Ascending aorta (tissue), 2 donors: ENCODE data around the gene IFNAR1. TPM values are rescaled to one million over a fixed set of nuclear protein-coding genes. Genes with fewer than 3 reads are reported as not detected.

Source experiments
- DNase-seq, 2 donors: peaks; one replicate each; pipeline ENCODE4 v3.0.0-alpha.2; 2019; ENCODE audit warnings: low spot score in 2 of 2
- H3K27ac ChIP-seq, 2 donors: fragments of 200-600 bp; sonication (generic); one replicate each; pipeline ENCODE4 v1.5.1; 2016 to 2017; ENCODE audit warnings: mild to moderate bottlenecking in 1 of 2
- H3K27me3 ChIP-seq: fragments of 200-600 bp; sonication (generic); one replicate; pipeline ENCODE4 v1.5.1; 2017
- H3K36me3 ChIP-seq, 2 donors: fragments of 200-600 bp; sonication (generic); one replicate each; pipeline ENCODE4 v1.5.1; 2016
- H3K4me1 ChIP-seq, 2 donors: fragments of 200-600 bp; sonication (generic); one replicate each; pipeline ENCODE4 v1.5.1; 2016 to 2017; ENCODE audit warnings: mild to moderate bottlenecking in 1 of 2
- H3K4me3 ChIP-seq, 2 donors: fragments of 200-600 bp; sonication (generic); one replicate each; pipeline ENCODE4 v1.5.1; 2016 to 2017; ENCODE audit warnings: mild to moderate bottlenecking in 1 of 2
- H3K9me3 ChIP-seq, 2 donors: fragments of 200-600 bp; sonication (generic); one replicate each; pipeline ENCODE4 v1.5.1; 2016
- intact Hi-C: fragments of 100-400 bp; cut with DNase I; formaldehyde crosslinking; loops from one replicate; pipeline ENCODE4 v1.15.1; 2023
- total RNA-seq: library from RNA; depleted of rRNA; stranded (reverse); fragments of >200 nt; gene quantifications from one replicate; pipeline ENCODE4 v1.1.0, GENCODE V29; 2016
- TF ChIP-seq, protein P1 (sequence below), 3 experiments: fragments of 200-600 bp in 2 of 3; fragments of 450-650 bp in 1 of 3; sonication (generic) in 2 of 3; IDR thresholded peaks; one replicate each; pipeline ENCODE4 v1.5.1; 2016 to 2019; ENCODE audit warnings: antibody characterized with exemption in 3 of 3, mild to moderate bottlenecking in 1 of 3, moderate library complexity in 1 of 3

IFNAR1 gene
- total RNA-seq, 1 donor from 2014 or later = 25.9 TPM

DNA sequence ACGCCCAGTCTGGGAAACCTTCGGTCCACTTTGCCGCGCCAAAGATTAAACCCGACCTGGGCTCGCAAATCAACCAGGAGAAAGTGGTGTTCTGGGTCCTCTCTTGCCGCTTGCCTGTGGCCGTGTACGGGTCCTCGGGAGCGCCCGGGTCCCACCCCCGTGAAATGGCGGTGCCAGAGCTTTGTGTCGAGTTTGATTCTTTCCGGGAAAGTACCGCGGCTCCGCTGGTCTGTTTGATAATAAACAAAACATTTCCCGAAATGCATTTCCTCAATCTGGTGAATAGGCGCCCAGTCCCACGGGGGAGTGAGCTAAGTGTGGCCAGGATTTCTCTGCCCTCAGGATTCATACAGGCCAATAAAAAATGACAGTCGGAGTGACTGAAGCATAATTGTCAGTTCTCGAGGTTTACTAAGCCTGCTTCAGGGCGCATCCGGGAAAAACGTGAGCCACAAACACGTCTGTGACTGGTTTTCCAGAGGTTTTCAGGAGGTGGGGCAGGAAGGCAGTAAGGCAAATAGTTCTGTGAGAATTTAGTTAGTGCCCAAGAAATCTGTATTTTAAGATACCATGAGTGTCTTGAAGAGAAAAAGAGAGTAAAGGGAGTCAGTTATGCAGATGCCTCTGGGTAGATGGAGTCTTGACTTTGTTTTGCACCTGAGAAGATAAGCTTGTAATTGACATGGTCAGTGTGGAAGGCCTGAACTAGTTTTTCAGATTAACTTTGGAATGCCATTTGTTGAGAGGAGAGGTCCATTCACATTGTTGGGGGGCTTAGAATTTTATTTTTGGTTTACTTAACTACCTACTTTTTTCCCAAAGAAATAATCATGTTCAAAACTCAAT, 675 bp downstream of the IFNAR1 start:
- H3K36me3 ChIP-seq = no peaks in the 10 kb centered on the region
- no peaks in the 10 kb centered on the region for H3K9me3 ChIP-seq
- TF ChIP-seq, protein P1, sequence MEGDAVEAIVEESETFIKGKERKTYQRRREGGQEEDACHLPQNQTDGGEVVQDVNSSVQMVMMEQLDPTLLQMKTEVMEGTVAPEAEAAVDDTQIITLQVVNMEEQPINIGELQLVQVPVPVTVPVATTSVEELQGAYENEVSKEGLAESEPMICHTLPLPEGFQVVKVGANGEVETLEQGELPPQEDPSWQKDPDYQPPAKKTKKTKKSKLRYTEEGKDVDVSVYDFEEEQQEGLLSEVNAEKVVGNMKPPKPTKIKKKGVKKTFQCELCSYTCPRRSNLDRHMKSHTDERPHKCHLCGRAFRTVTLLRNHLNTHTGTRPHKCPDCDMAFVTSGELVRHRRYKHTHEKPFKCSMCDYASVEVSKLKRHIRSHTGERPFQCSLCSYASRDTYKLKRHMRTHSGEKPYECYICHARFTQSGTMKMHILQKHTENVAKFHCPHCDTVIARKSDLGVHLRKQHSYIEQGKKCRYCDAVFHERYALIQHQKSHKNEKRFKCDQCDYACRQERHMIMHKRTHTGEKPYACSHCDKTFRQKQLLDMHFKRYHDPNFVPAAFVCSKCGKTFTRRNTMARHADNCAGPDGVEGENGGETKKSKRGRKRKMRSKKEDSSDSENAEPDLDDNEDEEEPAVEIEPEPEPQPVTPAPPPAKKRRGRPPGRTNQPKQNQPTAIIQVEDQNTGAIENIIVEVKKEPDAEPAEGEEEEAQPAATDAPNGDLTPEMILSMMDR (IDR thresholded peaks at IDR 0.05) = no peak
- peak; percentile 30 to 84 for DNase-seq
- peak overlapping the region; percentile 94 to 98 for H3K27ac ChIP-seq
- no peaks in the 10 kb centered on the region for H3K27me3 ChIP-seq
- intact Hi-C loops = loop anchor here (2.0 kb wide), 4 partner anchors 51 to 109 kb away; partner anchors contain the start of gene IFNGR2
- peaks cover 2 to 22% of the 10 kb centered on the region in 2 donors for H3K4me1 ChIP-seq
- H3K4me3 ChIP-seq = peak overlapping the region; percentile 81 to 98

DNA sequence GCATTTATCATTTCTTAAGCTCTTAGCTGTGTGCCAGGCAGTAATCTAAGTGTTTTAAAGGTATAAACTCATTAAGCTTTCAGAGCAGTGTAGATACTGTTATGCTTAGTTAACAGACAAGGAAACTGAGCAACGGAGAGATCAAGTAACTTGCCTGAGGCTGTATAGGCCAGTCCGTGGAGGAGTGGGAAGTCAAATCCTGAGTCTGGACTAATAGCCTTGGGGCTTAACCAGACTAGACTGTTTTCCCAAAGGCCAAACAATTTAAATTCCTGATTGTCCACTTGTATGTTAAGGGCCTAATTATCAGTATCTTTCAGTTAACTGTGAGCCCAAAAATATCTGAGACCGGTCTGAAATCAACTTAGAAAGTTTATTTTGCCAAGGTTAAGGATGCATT, 2.6 kb downstream of the IFNAR1 start:
- H3K4me1 ChIP-seq = peaks cover 2 to 22% of the 10 kb centered on the region in 2 donors
- no peak overlapping the region for H3K4me3 ChIP-seq
- intact Hi-C loops = no loop called here
- H3K36me3 ChIP-seq = peaks cover 0 to 3% of the 10 kb centered on the region in 2 donors
- TF ChIP-seq, protein P1 (IDR thresholded peaks at IDR 0.05) = no peak
- DNase-seq = no peak
- peaks cover 0 to 6% of the 10 kb centered on the region in 2 donors for H3K9me3 ChIP-seq
- no peak overlapping the region for H3K27ac ChIP-seq
- H3K27me3 ChIP-seq = no peaks in the 10 kb centered on the region

DNA sequence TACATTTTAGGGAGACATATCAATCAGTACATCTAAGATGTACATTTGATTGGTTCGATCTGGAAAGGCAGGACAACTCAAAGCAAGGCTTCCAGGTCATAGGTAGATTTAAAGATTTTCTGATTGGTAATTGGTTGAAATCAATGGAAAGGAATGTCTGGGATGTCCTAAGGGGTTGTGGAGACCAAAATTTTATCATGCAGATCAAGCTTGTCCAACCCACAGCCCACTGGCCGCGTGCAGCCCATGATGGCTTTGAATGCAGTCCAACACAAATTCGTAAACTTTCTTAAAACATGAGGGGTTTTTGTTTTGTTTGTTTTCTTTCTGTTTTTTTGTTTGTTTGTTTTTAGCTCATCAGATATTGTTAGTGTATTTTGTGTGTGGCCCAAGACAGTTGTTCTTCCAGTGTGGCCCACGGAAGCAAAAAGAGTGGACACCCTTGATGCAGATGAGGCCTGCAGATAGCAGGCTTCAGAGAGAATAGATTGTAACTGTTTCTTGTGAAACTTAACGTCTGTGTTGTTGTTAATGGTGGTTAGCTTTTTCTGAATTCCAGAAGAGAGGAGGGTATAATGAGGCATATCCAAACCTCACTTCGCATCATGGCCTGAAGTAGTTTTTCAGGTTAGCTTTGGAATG, 3.1 kb downstream of the IFNAR1 start:
- H3K36me3 ChIP-seq = peaks cover 0 to 3% of the 10 kb centered on the region in 2 donors
- H3K4me3 ChIP-seq = no peak overlapping the region
- H3K9me3 ChIP-seq = peaks cover 0 to 12% of the 10 kb centered on the region in 2 donors
- no peaks in the 10 kb centered on the region for H3K27me3 ChIP-seq
- DNase-seq = no peak
- H3K4me1 ChIP-seq = peaks cover 2 to 22% of the 10 kb centered on the region in 2 donors
- intact Hi-C loops = no loop called here
- H3K27ac ChIP-seq = no peak overlapping the region
- TF ChIP-seq, protein P1 (IDR thresholded peaks at IDR 0.05) = no peak

DNA sequence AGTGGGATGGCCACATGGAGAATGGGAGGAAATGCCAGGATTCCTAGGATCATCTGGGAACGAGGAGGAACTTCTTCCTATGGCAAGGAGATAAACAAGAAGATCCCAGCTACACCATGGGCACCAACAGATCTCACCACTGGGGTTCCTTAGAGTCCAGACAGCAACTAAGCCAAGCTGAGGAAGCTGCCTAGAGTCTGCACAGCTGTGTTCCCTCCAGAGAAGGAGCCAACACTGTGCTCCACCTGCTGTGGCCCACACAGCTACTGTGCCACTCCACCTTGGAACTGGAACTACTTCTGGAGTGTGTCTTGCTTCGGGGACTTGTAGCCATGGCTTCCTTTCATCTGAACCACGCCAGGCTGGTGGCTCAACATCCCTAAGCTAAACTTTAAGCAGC, 6.0 kb downstream of the IFNAR1 start:
- DNase-seq = no peak
- no peaks in the 10 kb centered on the region for H3K27me3 ChIP-seq
- H3K27ac ChIP-seq = no peak overlapping the region
- H3K36me3 ChIP-seq = peaks cover 0 to 3% of the 10 kb centered on the region in 2 donors
- H3K4me1 ChIP-seq = peaks cover 2 to 21% of the 10 kb centered on the region in 2 donors
- TF ChIP-seq, protein P1 (IDR thresholded peaks at IDR 0.05) = no peak
- H3K9me3 ChIP-seq = peaks cover 0 to 16% of the 10 kb centered on the region in 2 donors
- no peak overlapping the region for H3K4me3 ChIP-seq
- intact Hi-C loops = no loop called here

DNA sequence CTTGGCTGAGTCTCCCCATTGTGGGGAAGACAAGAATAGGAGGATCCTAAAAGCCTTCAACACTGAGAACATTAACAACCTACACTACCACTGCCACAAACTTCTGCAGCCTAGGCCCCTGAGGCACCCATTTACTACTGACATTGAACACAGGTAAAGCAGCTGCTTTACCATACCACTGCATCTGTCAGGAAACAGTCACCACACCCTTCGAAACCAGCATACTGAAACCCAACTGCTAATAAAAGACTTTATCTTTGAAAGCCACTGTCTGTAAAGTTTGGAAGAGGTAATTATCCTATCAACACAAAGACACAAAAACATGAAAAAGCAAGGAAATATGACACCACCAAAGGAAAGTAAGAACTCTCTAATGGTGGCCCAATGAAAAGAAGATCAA, 7.4 kb downstream of the IFNAR1 start:
- H3K27ac ChIP-seq = no peak overlapping the region
- TF ChIP-seq, protein P1 (IDR thresholded peaks at IDR 0.05) = no peak
- H3K9me3 ChIP-seq = peaks cover 0 to 16% of the 10 kb centered on the region in 2 donors
- peaks cover 0 to 8% of the 10 kb centered on the region in 2 donors for H3K4me1 ChIP-seq
- H3K36me3 ChIP-seq = peaks cover 3% of the 10 kb centered on the region in 2 donors
- no peak overlapping the region for H3K4me3 ChIP-seq
- H3K27me3 ChIP-seq = no peaks in the 10 kb centered on the region
- DNase-seq = no peak
- intact Hi-C loops = no loop called here
